Measurements from ENCODE around the gene FUT8.
"Not testable (repeated sequence)": the region's sequence is repeated elsewhere in the genome, so short reads cannot be mapped to it uniquely, and the experiment has no call there.

The FUT8 gene

DNA sequence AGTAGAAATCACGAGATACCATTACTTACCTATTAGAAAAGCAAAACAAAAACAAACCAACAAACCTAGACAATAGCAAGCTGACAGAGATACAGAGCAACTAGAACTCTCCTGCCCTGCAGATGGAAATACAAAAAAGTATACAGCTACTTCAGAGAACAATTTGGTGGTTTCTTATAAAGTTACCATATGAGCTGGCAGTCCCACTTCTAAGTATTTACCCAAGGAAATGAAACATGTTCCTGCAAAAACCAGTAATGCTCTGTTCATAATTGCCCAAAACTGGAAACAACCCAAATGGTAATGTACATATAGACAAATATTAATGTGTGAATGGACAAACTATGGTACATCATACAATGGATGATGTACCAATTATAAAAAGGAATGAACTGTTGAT, 31.7 kb downstream of the FUT8 start:
- in situ Hi-C loops (cut with HindIII; ENCODE audit: low sequenced_read_pairs): no loop called here

DNA sequence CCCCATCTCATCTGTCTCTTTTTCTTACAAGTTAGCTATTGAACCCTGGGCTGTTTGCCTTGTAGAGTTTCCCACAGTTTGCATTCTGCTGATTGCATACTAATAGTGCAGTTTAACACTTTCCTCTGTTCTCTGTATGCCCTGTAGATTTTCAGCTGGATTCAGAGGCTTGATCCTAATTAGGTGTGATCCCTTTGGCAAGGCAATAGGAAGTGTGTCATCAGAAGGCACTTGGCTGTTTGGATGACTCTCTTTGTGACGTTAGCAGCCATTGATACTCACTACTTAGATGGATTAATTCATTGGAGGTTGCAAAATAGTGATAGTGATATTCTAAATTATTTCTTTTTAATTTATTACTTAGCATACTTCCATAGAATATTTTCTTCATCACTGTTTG, 33.6 kb downstream of the FUT8 start:
- in situ Hi-C loops (cut with HindIII; ENCODE audit: low sequenced_read_pairs): no loop called here

DNA sequence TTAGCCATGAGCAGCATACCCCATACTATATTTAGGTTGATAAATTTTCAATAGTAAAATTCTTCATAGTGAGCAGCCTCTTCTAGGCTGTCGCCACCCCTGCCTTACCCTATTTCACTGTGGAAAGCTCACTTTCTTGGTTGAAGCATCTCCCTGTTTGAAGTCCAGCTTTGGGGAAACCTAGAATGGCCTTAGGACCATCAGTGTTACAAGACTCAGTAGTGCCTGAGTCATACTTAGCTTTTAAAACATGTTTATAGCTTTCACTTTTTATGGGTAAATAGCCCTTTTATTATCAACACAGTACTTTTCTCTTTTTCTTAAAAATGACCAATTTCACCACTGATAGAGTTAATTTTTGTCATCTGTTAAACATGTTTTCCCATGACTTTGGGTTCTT, 37.1 kb downstream of the FUT8 start:
- in situ Hi-C loops (cut with HindIII; ENCODE audit: low sequenced_read_pairs): no loop called here

DNA sequence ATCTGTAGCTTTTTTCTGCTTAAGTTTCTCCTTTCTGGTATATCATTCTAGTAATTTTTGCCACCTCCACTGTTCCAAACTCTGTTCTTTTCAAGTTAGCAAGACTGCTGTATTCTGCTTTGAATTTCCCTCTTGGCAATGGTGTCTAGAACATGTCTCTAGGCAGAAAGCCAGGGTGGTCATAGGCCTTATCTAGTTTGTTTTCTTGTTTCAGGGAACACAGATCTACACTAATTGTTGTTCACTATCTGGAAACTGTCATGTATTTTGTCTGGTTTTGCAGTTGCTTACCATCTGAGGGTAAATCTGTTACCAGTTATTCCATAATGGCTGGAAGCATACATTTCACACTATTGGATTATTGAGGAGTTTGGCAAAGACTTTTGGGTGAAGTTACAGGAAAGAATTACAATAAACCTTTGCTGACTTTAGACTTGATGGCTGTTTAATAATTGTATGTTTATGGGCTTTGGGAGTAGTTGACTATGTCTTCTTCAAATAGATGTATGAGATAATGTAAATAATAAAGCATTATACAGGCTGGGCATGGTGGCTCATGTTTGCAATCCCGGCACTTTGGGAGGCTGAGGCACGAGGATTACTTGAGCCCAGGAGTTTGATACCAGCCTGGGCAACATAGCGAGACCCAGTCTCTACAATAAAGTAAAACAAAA, 41.4 kb downstream of the FUT8 start:
- in situ Hi-C loops (cut with HindIII; ENCODE audit: low sequenced_read_pairs): no loop called here

DNA sequence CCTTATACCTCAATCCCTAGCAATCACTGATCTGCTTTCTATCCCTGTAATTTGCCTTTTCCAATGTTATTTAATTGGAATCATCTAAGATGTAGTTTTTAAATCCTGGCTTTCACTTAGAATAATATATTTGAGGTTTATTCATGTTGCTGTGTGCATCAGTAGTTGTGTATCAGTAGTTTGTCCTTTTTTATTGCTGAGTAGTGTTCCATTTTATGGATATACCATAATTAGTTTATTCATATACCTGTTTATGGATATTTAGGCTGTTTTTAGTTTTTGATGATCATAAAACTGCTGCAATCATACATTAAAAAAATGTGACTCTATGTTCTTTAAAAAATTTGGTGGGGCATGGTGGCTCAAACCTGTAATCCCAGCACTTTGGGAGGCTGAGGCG, 43.7 kb downstream of the FUT8 start:
- in situ Hi-C loops (cut with HindIII; ENCODE audit: low sequenced_read_pairs): no loop called here

DNA sequence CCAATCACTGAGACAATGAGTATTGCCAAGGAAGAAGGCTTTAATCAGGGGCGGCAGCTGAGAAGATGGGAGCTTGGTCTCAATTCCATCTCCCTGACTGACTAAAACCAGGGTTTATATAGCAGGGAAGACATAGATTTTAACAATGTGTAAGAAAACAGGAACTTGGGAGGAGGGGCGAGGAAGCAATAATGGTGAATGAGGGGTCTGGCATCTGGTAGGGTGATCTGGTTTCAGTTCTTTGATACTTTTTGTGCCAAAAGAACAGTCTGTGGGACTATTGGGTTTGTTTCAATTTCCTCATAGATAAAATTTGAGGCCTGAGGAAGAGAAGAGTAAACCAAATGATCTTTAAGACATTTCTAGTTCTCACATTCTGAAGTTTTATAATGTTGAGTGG, 49.2 kb downstream of the FUT8 start:
- in situ Hi-C loops (cut with HindIII; ENCODE audit: low sequenced_read_pairs): no loop called here

DNA sequence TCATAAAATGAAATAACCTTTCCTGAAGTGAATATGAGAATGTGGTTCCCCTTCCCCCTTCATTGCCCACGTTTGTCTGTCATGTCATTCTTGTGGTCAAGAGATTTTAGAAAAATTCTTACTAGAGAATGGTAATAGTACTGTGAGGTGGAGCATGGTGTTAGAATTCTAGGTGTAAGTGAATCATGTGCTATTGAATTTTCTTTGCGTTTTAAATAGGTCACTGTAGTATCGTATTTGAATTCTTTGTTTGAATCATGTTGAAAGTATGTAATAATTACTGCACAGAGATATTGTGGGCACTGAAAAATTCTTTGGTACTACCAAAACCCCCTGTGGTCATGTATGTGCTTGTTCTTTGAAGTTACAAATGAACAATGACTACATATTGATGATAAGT, 49.9 kb downstream of the FUT8 start:
- in situ Hi-C loops (cut with HindIII; ENCODE audit: low sequenced_read_pairs): no loop called here

DNA sequence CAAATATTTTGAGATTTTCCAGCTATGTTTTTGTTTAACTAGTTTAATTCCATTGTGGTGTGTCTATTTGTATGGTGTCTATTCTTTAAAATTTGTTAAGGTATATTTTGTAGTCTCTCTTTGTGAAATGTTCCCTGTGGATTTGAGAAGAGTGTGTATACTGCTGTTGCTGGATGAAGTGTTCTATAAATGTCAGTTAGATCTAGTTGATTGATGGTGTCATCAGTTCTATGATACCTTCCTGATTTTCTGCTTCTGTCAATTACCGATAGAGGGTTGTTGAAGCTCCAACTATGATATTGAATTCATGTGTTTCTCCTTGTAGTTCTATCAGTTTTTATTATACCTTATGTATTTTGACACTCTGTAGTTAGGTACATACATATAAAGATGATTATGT, 53.1 kb downstream of the FUT8 start:
- in situ Hi-C loops (cut with HindIII; ENCODE audit: low sequenced_read_pairs): no loop called here

DNA sequence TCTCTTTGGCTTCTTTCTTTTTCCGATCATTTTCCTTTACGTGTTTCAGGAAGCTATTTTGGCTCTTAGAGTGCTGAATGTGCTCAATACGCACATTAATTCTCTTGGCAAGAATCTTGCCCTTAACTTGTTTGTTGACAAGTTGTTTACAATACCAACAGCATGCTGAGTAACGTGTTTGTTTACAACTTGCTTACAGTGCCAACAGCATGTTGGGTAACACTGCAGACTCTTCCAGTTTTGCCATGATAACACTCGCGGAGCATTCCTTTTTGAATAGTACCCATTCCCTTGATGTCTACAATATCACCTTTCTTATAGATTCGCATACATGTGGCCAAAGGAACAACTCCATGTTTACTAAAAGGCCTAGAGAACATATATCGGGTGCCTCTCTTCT, 55.4 kb downstream of the FUT8 start:
- in situ Hi-C loops (cut with HindIII; ENCODE audit: low sequenced_read_pairs): not testable (repeated sequence)

DNA sequence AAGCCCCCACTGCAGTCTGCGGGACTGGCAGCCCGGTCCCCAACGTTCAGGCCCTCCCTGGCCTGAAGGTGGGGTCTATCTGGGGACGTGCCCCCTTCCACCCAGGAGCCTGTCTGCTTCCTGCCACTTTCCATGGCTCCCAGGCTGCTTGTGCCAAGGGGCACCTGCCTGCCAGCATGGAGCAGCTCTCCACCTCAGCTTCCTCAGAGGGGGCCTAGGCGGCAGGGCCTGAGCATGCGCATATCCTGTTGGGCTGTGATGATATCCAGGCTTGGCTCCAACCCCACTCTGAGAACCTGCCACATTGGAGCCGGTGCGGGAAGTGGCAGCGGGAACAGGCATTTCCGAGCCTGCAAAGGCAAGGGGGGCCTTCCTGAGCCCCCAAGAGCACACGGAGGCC, 57.4 kb downstream of the FUT8 start:
- in situ Hi-C loops (cut with HindIII; ENCODE audit: low sequenced_read_pairs): no loop called here

DNA sequence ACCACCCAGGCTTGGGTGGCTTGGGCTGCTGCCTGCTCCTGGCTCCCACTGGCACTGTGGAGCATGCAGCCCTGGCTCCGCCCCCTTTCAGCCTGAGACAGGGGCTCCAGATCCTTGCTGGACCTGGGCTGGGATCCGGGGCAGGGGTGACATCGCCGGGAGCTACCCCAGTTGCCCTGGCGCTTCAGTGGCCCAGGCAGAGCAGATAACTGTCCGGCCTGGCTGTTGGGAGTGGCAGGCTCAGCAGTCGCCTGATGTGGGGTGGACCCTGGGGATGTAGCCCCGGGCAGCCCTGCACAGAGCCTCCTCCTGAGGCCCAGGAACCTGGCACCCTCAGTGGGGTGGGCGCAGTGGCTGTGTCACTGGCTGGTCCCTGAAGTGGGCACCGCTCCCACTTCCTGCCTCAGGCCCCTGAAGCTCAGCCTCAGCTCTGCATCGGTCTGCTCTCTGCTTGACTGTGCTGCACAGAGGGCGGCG, 57.9 kb downstream of the FUT8 start:
- in situ Hi-C loops (cut with HindIII; ENCODE audit: low sequenced_read_pairs): no loop called here

DNA sequence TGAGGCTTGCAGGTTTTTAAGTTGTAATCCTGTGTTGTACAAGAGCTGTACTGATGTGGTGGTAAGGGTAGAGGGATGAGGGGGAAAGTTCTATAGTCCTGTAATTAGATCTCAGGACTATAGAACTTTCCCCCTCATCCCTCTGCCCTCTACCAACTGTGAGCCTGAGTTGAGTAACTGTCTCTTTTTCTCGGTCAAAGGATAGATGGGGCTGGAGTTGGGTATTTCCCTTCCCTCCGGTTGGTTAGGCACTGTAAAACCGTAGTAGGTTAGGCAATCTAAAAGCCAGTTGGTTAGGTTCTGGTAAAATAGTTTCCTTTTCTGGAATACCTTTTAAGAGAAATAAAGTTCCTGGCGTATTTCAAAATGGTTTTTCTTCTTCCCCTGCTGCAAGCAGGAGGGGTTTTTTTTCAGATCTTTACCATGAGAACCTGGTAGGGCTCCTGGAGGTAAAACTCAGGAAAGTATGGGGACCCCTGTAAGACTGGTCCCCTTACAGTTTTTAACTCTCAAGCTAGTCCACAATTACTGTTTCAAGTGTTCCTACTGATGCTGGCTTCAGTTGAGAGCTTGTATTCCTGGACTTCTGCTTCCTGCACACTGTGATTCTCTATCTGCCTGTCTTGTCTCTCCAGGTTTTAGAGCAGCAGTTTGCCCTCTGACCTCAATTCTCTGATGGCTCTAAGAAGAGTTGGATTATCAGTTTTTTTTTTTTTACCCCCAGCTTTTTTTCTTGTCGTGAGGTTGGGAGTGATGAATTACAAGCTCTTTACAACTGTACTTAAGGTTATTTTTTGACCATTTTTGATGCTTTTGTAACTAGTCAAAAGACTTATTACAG, 58.7 kb downstream of the FUT8 start:
- in situ Hi-C loops (cut with HindIII; ENCODE audit: low sequenced_read_pairs): no loop called here

DNA sequence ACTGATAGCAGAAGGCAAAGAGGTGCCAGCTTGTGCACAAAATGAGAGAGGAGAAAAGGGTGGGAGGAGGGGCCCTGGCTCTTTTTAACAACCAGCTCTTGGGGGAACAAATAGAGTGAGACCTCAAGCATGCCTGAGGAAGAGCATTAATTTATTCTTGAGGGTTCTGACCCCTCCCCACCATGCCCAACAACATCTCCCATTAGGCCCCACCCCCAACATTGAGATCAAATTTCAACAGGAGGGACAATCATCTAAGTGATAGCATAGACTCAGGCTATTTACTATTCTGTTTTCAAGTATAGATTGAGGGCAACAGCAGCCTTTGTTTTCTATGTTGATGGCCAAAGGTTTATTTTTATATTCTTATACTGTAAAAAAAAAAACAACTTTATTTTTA, 59.7 kb downstream of the FUT8 start:
- in situ Hi-C loops (cut with HindIII; ENCODE audit: low sequenced_read_pairs): no loop called here

DNA sequence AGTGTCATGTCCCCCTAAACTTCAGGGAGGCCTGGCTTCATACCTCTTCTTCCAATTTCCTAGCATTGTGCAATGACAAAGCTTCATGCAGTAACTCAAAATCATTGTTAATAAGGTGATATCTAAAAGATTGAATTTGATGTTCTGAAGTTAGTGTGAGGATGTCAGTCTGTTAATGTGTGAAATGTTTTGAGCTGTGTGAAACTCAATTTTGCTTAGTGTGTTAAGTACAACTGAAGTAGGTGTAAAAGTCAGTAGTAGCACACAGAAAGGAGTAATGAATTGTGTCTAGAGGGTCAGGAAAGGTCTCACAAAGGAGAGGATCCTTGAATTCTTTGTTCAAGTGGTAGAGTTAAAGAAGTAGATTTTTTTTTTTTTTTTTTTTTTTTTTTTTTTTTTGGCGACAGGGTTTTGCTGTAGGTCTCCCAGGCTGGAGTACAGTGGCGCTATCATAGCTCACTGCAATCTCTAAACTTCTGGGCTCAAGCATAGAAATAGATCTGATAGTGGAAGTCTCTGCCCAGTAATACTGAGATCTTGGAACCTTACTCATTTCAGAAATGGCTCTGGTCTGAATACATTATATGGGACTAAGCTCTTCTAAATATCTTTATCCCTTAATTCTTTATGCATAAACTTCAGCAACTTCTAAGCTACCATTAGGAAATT, 63.9 kb downstream of the FUT8 start:
- in situ Hi-C loops (cut with HindIII; ENCODE audit: low sequenced_read_pairs): loop anchor here (5.0 kb wide), 1 partner anchor 86 kb away; no protein-coding TSS in a partner anchor

DNA sequence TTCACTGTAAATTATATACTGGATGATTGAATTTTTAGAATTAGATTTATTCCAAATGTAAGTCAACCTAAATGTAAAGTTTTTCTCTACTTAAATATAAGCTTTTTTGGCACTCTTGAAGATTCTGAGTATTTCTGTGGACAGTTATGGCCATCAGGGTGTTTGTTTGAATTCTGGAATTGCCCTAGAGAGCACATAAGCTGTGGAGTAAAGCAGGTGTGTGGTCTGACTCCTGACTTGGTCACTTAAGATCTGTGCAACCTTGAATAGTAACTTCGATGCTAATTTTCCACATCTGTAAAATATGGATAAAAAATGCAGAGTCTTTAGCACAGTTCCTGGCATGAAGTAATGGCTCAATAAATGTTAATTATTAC, 64.4 kb downstream of the FUT8 start:
- in situ Hi-C loops (cut with HindIII; ENCODE audit: low sequenced_read_pairs): loop anchor here (5.0 kb wide), 1 partner anchor 85 kb away; no protein-coding TSS in a partner anchor

DNA sequence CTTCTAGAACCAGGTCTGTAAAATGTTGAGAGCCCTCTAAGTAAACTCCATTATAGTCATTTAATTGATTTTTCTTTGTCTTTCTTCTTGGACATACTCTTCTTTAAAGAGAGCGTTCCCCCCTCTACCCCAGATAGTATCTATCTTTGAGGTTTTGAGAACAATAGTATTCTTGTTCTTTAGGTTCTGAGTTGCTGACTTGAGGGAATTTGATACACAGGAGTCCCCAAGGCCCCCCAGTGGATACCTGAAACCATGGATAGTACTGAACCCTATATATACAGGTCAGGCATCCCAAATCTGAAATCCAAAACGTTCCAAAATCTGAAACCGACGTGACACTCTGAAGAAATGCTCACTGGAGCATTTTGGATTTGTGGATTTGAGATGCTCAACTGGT, 65.5 kb downstream of the FUT8 start:
- in situ Hi-C loops (cut with HindIII; ENCODE audit: low sequenced_read_pairs): loop anchor here (5.0 kb wide), 1 partner anchor 84 kb away; no protein-coding TSS in a partner anchor

DNA sequence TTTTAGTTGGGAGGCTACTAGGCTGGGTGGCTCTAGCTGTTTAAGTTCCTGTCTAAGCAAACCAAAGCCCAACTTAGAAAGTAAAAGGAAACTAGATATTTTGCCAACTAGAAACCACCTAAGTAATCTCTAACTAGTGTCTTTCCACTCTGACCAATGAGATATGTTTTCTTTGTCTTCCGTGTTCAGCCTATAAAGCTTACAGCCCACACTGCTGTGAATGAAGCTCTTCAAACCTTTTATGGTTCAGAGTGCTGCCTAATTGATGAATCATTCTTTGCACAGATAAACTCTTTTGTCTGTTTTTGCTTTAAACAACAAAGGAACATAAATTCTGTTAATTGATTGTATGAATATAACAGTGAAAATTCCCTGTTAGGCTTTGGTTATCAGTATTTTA, 66.1 kb downstream of the FUT8 start:
- in situ Hi-C loops (cut with HindIII; ENCODE audit: low sequenced_read_pairs): loop anchor here (5.0 kb wide), 1 partner anchor 84 kb away; no protein-coding TSS in a partner anchor

DNA sequence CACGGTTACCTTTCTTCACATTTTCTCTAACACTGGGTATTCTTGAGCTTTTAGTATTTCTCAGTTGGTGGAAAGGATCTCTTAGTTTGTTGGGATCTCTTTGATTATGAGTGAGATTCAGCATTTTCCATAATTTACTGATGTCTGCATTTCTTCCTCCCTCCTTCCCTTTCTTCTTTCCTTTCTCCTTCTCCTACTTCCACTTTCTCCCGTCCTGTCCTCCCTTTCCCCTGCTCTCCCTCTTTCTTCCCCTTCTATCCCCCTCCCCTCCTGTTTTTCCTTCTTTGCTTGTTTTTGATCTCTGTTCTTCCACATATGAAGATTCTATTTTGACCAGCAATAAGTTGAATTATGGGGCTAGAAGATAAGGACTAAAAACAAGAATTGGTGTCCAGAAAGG, 66.9 kb downstream of the FUT8 start:
- in situ Hi-C loops (cut with HindIII; ENCODE audit: low sequenced_read_pairs): loop anchor here (5.0 kb wide), 1 partner anchor 83 kb away; no protein-coding TSS in a partner anchor

DNA sequence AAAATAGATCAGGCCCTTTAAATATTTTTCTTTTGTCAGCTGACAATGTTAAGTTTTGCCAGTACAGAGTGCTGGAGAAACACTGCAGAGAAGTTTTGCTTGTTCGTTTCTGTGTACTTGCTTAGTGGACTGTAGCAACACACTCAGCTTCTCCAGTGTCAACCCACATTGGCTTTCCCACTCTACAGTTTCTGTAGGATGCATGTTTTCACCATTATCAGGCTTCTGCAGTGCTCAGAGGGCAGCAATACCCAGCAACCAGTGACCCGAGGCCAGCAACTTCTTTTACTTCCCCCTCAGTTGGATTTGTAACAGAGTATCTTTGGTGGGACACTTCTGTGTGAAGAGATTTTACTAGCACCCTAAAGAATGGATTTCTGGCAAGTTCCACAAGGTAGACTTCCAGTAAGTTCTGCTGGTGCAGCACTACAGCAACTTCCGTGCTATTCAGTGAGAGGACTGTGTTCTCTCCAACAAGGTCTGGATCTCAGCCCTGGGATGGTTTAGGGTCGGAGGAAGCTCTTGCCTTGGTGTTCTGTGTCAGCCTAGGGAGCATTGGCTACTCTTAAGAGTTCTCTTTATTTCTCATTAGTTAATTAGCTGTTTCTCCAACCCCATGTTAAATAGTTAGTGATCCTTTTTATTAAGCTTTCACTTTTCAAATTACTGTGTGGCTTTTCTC, 70.4 kb downstream of the FUT8 start:
- in situ Hi-C loops (cut with HindIII; ENCODE audit: low sequenced_read_pairs): no loop called here

DNA sequence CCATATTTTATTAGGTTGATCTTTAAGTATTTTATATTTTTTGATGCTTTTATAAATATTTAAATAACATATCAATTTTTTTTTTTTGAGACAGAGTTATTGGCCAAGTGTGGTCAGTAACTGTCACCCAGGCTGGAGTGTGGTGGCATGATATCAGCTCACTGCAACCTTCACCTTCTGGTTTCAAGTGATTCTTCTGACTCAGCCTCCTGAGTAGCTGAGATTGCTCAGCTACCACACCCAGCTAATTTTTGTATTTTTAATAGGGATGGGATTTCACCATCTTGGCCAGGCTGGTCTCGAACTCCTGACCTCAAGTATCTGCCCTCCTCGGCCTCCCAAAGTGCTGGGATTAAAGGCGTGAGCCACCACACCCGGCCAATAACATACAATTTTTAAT, 71.1 kb downstream of the FUT8 start:
- in situ Hi-C loops (cut with HindIII; ENCODE audit: low sequenced_read_pairs): no loop called here

DNA sequence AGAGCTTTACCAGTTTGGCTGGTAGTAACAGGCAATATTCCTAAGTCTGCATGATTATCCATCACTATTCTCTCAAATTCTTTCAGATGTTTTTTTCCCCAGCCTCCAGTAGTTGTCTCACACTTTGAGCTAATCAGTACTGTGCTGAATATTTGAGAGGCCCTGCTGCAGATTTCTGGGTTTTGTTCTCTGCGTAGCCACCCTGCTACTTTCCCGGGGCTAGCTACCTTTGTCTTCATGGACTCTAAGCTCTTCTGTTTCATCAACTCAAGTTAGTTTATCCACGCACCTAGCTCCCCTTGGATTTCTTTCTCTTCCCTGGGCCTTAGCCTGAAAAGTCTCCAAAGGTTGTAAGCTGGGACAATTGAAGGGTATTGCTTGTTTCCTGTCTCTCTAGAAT, 73.0 kb downstream of the FUT8 start:
- in situ Hi-C loops (cut with HindIII; ENCODE audit: low sequenced_read_pairs): no loop called here
